Uterus (tissue), 4 donors: ENCODE measurements around the gene AP1S3. TPM values are rescaled to one million over a fixed set of nuclear protein-coding genes. Genes with fewer than 3 reads are reported as not detected.
"Not testable (repeated sequence)": the region's sequence is repeated elsewhere in the genome, so short reads cannot be mapped to it uniquely, and the experiment has no call there.

ENCODE experiments used
- DNase-seq, 2 donors: peaks; one replicate each; pipeline ENCODE4 v3.0.0-alpha.2; 2019 to 2020
- H3K27ac ChIP-seq, 2 donors: fragments of 200-600 bp; sonication (generic); 1 replicate in 1 of 2; 2 replicates in 1 of 2; pipeline ENCODE4 v1.5.1; 2016 to 2018
- H3K27me3 ChIP-seq, 2 donors: fragments of 200-600 bp; sonication (generic); one replicate each; pipeline ENCODE4 v1.5.1; 2018 to 2019; ENCODE audit warnings: control low read depth in 1 of 2
- H3K36me3 ChIP-seq, 2 donors: fragments of 200-600 bp; sonication (generic); one replicate each; pipeline ENCODE4 v1.5.1; 2019; ENCODE audit warnings: control low read depth in 1 of 2
- H3K4me1 ChIP-seq, 2 donors: fragments of 200-600 bp; sonication (generic); one replicate each; pipeline ENCODE4 v1.5.1; 2018 to 2019; ENCODE audit warnings: control low read depth in 1 of 2
- H3K4me3 ChIP-seq, 2 donors: fragments of 200-600 bp; sonication (generic); 1 replicate in 1 of 2; 2 replicates in 1 of 2; pipeline ENCODE4 v1.5.1; 2018 to 2019; ENCODE audit warnings: mild to moderate bottlenecking in 1 of 2
- H3K9me3 ChIP-seq, 2 donors: fragments of 200-600 bp; sonication (generic); one replicate each; pipeline ENCODE4 v1.5.1; 2019; ENCODE audit warnings: control low read depth in 1 of 2
- POLR2A ChIP-seq, 2 donors: fragments of 450-650 bp; IDR thresholded peaks; one replicate each; pipeline ENCODE4 v1.6.1; 2016; ENCODE audit warnings: antibody characterized with exemption in 2 of 2, mild to moderate bottlenecking in 1 of 2, moderate library complexity in 1 of 2
- intact Hi-C: fragments of 100-400 bp; cut with DNase I; formaldehyde crosslinking; loops from one replicate; pipeline ENCODE4 v1.15.1; 2023; ENCODE audit warnings: low total_unique reads
- total RNA-seq, 4 donors: library from RNA; depleted of rRNA in 3 of 4; stranded (reverse); fragments of >200 nt in 3 of 4; gene quantifications; one replicate each; pipeline versions ENCODE4 v1.1.0 to v1.2.4, GENCODE V29; 2014 to 2023
- TF ChIP-seq, protein P1 (sequence below), 4 experiments: fragments of 200-600 bp in 2 of 4; fragments of 450-650 bp in 2 of 4; sonication (generic) in 2 of 4; IDR thresholded peaks; one replicate each; pipeline ENCODE4 v1.5.1; 2016 to 2019; ENCODE audit warnings: antibody characterized with exemption in 4 of 4, mild to moderate bottlenecking in 2 of 4, moderate library complexity in 1 of 4
- donor health status: DM: yes; HTN: yes; CAD: no.

Gene AP1S3
- total RNA-seq, 4 donors from 2014 or later: 2.0 to 5.6 TPM; not detected in 2

DNA sequence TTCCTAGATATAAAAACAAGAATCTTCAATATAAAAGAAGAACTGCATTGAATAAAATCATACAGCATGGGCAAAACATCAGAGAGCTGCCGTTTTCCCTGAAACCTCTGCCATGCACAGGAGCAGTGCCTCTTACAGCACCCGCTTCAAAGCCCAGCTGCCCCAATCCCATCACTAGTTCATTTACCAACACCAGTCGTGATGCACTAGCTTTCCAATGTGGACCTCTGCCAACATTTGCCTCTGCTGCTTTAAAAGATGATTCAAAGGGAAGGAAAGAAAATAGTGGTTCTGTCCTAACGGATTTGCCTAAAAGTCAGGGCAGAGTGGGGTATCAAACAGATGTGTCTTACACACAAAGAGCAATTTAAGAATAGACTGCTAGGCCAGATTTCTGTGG is 43.4 kb upstream of the AP1S3 start:
- Histone ChIP-seq H3K36me3 (no peaks in the 10 kb centered on the region), H3K27ac (no peak overlapping the region), H3K4me1 (no peaks in the 10 kb centered on the region), H3K4me3 (no peak overlapping the region), H3K9me3 (no peaks in the 10 kb centered on the region), H3K27me3 (no peaks in the 10 kb centered on the region)
- TF ChIP-seq, protein P1, sequence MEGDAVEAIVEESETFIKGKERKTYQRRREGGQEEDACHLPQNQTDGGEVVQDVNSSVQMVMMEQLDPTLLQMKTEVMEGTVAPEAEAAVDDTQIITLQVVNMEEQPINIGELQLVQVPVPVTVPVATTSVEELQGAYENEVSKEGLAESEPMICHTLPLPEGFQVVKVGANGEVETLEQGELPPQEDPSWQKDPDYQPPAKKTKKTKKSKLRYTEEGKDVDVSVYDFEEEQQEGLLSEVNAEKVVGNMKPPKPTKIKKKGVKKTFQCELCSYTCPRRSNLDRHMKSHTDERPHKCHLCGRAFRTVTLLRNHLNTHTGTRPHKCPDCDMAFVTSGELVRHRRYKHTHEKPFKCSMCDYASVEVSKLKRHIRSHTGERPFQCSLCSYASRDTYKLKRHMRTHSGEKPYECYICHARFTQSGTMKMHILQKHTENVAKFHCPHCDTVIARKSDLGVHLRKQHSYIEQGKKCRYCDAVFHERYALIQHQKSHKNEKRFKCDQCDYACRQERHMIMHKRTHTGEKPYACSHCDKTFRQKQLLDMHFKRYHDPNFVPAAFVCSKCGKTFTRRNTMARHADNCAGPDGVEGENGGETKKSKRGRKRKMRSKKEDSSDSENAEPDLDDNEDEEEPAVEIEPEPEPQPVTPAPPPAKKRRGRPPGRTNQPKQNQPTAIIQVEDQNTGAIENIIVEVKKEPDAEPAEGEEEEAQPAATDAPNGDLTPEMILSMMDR (IDR thresholded peaks at IDR 0.05): no peak
- no peak for TF ChIP-seq POLR2A (IDR thresholded peaks at IDR 0.05)
- intact Hi-C loops: no loop called here
- DNase-seq: no peak

DNA sequence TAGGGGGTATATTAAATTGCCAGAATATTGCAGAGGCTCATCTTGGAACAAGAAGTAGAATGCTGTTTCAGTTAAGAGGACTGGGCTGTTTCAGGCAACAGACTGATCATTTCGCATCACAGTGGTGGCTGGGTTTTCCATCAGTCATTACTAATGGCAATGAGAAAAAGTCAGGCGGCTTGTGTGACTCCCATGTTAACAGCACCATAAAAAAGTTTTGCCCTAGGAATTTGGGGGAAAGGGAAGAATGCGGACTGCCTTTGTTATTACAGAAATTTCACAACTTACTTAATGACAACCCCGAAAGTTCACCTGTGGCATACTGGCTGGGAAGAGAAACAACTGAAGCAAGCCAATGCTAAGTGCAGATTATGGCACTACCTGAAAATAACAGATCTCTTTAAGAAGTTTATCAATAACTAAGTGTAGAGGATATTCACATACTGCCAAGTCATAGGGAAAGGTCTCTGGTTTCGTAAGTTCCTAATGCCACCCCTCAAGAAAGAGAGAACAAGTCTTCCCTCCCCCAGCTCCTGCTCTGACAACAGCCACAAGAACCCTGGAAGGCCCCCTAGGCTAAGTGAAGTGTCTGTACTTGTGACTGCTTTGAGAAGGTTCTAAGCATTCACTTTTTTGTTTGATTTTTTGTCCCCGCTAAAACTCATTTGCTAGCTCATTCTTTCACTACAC is 40.5 kb upstream of the AP1S3 start:
- no peak for DNase-seq
- H3K9me3 ChIP-seq: no peaks in the 10 kb centered on the region
- H3K36me3 ChIP-seq: no peaks in the 10 kb centered on the region
- no peak overlapping the region for H3K4me3 ChIP-seq
- H3K4me1 ChIP-seq: no peaks in the 10 kb centered on the region
- H3K27me3 ChIP-seq: no peaks in the 10 kb centered on the region
- H3K27ac ChIP-seq: no peak overlapping the region
- TF ChIP-seq, protein P1 (IDR thresholded peaks at IDR 0.05): no peak
- no peak for TF ChIP-seq POLR2A (IDR thresholded peaks at IDR 0.05)
- intact Hi-C loops: no loop called here

DNA sequence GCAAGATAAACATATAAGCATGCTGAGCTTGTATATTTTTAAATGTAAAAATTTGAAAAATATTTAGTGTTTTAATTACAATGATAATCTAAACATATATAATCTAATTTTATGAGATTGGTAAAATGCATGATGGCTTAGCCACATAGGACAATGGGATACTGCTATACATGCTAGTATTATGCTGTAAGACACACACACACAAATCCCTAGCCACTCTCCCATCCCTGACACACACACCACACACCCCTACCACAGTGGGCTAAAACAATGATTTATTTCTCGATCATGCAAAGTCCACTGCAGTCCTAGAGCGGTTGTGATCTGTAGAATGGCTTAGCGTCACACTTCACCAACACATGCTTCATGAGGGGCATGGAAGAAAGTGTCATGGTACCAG is 36.3 kb upstream of the AP1S3 start:
- no peaks in the 10 kb centered on the region for H3K36me3 ChIP-seq
- no peak overlapping the region for H3K27ac ChIP-seq
- no peak for DNase-seq
- H3K4me1 ChIP-seq: no peaks in the 10 kb centered on the region
- no peak overlapping the region for H3K4me3 ChIP-seq
- H3K9me3 ChIP-seq: no peaks in the 10 kb centered on the region
- intact Hi-C loops: no loop called here
- TF ChIP-seq, protein P1 (IDR thresholded peaks at IDR 0.05): no peak
- TF ChIP-seq POLR2A (IDR thresholded peaks at IDR 0.05): no peak
- no peaks in the 10 kb centered on the region for H3K27me3 ChIP-seq

DNA sequence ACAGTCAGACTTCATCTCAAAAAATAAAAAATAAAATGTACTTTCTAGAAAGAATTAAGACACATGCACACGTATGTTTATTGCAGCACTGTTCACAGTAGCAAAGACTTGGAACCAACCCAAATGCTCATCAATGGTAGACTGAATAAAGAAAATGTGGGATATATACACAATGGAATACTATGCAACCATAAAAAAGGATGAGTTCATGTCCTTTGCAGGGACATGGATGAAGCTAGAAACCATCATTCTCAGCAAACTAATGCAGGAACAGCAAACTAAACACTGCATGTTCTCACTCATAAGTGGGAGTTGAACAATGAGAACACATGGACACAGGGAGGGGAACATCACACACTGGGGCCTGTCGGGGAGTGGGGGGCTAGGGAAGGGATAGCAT is 35.4 kb upstream of the AP1S3 start:
- H3K36me3 ChIP-seq, H3K9me3 ChIP-seq, H3K27ac ChIP-seq, DNase-seq, intact Hi-C loops, H3K4me1 ChIP-seq, H3K4me3 ChIP-seq, H3K27me3 ChIP-seq: not testable (repeated sequence)

DNA sequence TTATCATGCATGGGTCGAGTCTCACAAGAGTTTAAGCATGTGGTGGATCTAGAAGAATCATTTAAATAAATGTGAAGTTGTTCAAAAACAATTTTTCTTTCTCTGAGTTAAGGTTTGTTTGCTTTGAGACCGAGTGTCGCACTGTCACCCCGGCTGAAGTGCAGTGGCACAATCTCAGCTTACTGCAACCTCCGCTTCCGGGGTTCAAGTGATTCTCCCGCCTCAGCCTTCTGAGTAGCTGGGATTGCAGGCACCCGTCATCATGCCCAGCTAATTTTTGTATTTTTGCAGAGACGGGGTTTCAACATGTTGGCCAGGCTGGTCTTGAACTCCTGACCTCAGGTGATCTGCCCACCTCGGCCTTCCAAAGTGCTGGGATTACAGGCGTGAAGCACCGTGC is 34.3 kb upstream of the AP1S3 start:
- H3K4me1 ChIP-seq, H3K27me3 ChIP-seq, intact Hi-C loops, H3K4me3 ChIP-seq, DNase-seq, H3K36me3 ChIP-seq, H3K27ac ChIP-seq, H3K9me3 ChIP-seq: not testable (repeated sequence)

- no peak for DNase-seq
- no peaks in the 10 kb centered on the region for H3K36me3 ChIP-seq
- no peaks in the 10 kb centered on the region for H3K27me3 ChIP-seq
- intact Hi-C loops: no loop called here
- H3K9me3 ChIP-seq: no peaks in the 10 kb centered on the region
- H3K4me3 ChIP-seq: no peak overlapping the region
- no peak overlapping the region for H3K27ac ChIP-seq
- H3K4me1 ChIP-seq: no peaks in the 10 kb centered on the region
- TF ChIP-seq POLR2A (IDR thresholded peaks at IDR 0.05): no peak
- TF ChIP-seq, protein P1 (IDR thresholded peaks at IDR 0.05): no peak
These were observed 33.6 kb upstream of the AP1S3 start for GRCh38 chr2:223870840-223871611.
